ENCODE results near the gene FLG2. TPM values are rescaled to one million over a fixed set of nuclear protein-coding genes. Genes with fewer than 3 reads are reported as not detected.

FLG2 gene
- total and polyA plus RNA-seq, 10 of the 15 experiments (the other 5 are each of a cell fraction or from before 2014, with no cell fraction given): not detected

GRCh38 chr1:152356736-152357135 lies 3.1 kb downstream of the FLG2 start:
- RAD21 ChIA-PET (ENCODE audit: unreplicated experiment): no interaction called here
- Histone ChIP-seq H3K4me3 (no peak overlapping the region), H3K79me2 (ENCODE audit: control insufficient read depth, insufficient read depth, low read length) (no peaks in the 10 kb centered on the region), H2AFZ (ENCODE audit: control insufficient read depth, low read depth, low read length) (no peak overlapping the region), H3K27ac (ENCODE audit: control insufficient read depth, insufficient read depth) (no peak overlapping the region), H3K27me3 (replicated peaks in 1 of 2; ENCODE audit: control insufficient read depth in 2 of 2, insufficient read depth in 2 of 2, low read length in 1 of 2) (no peaks in the 10 kb centered on the region), H3K4me1 (ENCODE audit: control insufficient read depth, insufficient read depth, low read length) (no peaks in the 10 kb centered on the region), H3K9ac (ENCODE audit: control insufficient read depth, insufficient read depth, low read length) (no peak overlapping the region), H4K20me1 (ENCODE audit: control insufficient read depth, insufficient read depth) (no peaks in the 10 kb centered on the region), H3K4me2 (ENCODE audit: control insufficient read depth, insufficient read depth) (no peak overlapping the region), H3K36me3 (ENCODE audit: control insufficient read depth in 2 of 2, insufficient read depth in 2 of 2, low read length in 1 of 2) (no peaks in the 10 kb centered on the region), H3K9me3 (replicated peaks; ENCODE audit: control insufficient read depth, insufficient read depth, low read length) (no peaks in the 10 kb centered on the region)
- SMC1A ChIA-PET (ENCODE audit: uncharacterized antibody, unreplicated experiment): no interaction called here
- POLR2A ChIA-PET: no interaction called here
- 0% methylated on average over 1 of the region's 1 CpG for WGBS (ENCODE audit: insufficient coverage, insufficient replicate concordance, low lambda C conversion rate, missing lambda C conversion rate)
- FAIRE-seq (no peak), ATAC-seq (no peak), DNase-seq (ENCODE audit: low read depth, low spot score) (no peak)
- in situ Hi-C loops (cut with MboI): no loop called here
- BruUV-seq (replicated peaks): no TSS peak
- CTCF ChIA-PET: interaction anchor here (0.9 to 1.7 kb wide), 2 partner anchors 9 to 103 kb away, joined by 3 to 5 read pairs; no protein-coding TSS in a partner anchor
- TF ChIP-seq TCF12 (IDR thresholded peaks at IDR 0.05; ENCODE audit: low read depth, low read length) (no peak), PAX8 (IDR thresholded peaks at IDR 0.05) (no peak), SMAD5 (IDR thresholded peaks at IDR 0.05; ENCODE audit: low read depth) (no peak)
- intact Hi-C loops (cut with micrococcal nuclease; ENCODE audit: unreplicated experiment): no loop called here

GRCh38 chr1:152349611-152350010 lies 10.2 kb downstream of the FLG2 start:
- POLR2A ChIA-PET: no interaction called here
- H3K4me2 ChIP-seq (ENCODE audit: control insufficient read depth, insufficient read depth): no peak overlapping the region
- H3K9ac ChIP-seq (ENCODE audit: control insufficient read depth, insufficient read depth, low read length): no peak overlapping the region
- DNase-seq (ENCODE audit: low read depth, low spot score) (no peak), FAIRE-seq (no peak), ATAC-seq (no peak)
- TF ChIP-seq NR2C1 (IDR thresholded peaks at IDR 0.05) (no peak), TBL1XR1 (IDR thresholded peaks at IDR 0.05; ENCODE audit: low read depth, low read length) (no peak), RELA (IDR thresholded peaks at IDR 0.05; ENCODE audit: borderline replicate concordance, partially characterized antibody) (no peak), USF1 (IDR thresholded peaks at IDR 0.05; ENCODE audit: borderline replicate concordance, extremely low read length, insufficient read depth, low read depth, low read length) (no peak), BCLAF1 (IDR thresholded peaks at IDR 0.05) (no peak), EGR1 (IDR thresholded peaks at IDR 0.05; ENCODE audit: borderline replicate concordance in 1 of 2, low read depth in 2 of 2, low read length in 2 of 2) (no peak)
- RAD21 ChIA-PET (ENCODE audit: unreplicated experiment): no interaction called here
- H2AFZ ChIP-seq (ENCODE audit: control insufficient read depth, low read depth, low read length): no peak overlapping the region
- no peak overlapping the region for H3K27ac ChIP-seq (ENCODE audit: control insufficient read depth, insufficient read depth)
- no peaks in the 10 kb centered on the region for H3K4me1 ChIP-seq (ENCODE audit: control insufficient read depth, insufficient read depth, low read length)
- H3K4me3 ChIP-seq: no peak overlapping the region
- no peaks in the 10 kb centered on the region for H3K79me2 ChIP-seq (ENCODE audit: control insufficient read depth, insufficient read depth, low read length)
- H3K9me3 ChIP-seq (replicated peaks; ENCODE audit: control insufficient read depth, insufficient read depth, low read length): no peaks in the 10 kb centered on the region
- 65% methylated on average over 2 of the region's 2 CpGs for WGBS (ENCODE audit: insufficient coverage, insufficient replicate concordance, low lambda C conversion rate, missing lambda C conversion rate)
- intact Hi-C loops (cut with micrococcal nuclease; ENCODE audit: unreplicated experiment): loop anchor here (5.0 to 10.0 kb wide), 2 partner anchors 162 to 295 kb away; no protein-coding TSS in a partner anchor
- no TSS peak for BruUV-seq (replicated peaks)
- no peaks in the 10 kb centered on the region for H4K20me1 ChIP-seq (ENCODE audit: control insufficient read depth, insufficient read depth)
- H3K27me3 ChIP-seq (replicated peaks in 1 of 2; ENCODE audit: control insufficient read depth in 2 of 2, insufficient read depth in 2 of 2, low read length in 1 of 2): no peaks in the 10 kb centered on the region
- SMC1A ChIA-PET (ENCODE audit: uncharacterized antibody, unreplicated experiment): no interaction called here
- in situ Hi-C loops (cut with MboI): loop anchor here (5.0 kb wide), 1 partner anchor 157 kb away; no protein-coding TSS in a partner anchor
- CTCF ChIA-PET: no interaction called here
- H3K36me3 ChIP-seq (ENCODE audit: control insufficient read depth in 2 of 2, insufficient read depth in 2 of 2, low read length in 1 of 2): no peaks in the 10 kb centered on the region
